GM12801 (cell line): ENCODE data around the gene TBC1D1.

Experiments
- CTCF ChIP-seq: IDR thresholded peaks from one replicate; pipeline ENCODE4 v1.5.1; 2011; ENCODE audit warnings: control low read depth; ENCODE audit not compliant: insufficient read length; ENCODE audit errors: extremely low read depth

TBC1D1 gene

GRCh38 chr4:37927434-37927833 is 36.5 kb downstream of the TBC1D1 start:
- TF ChIP-seq CTCF, result no peak

GRCh38 chr4:37928426-37929416 is 37.8 kb downstream of the TBC1D1 start:
- TF ChIP-seq CTCF, result no peak

DNA sequence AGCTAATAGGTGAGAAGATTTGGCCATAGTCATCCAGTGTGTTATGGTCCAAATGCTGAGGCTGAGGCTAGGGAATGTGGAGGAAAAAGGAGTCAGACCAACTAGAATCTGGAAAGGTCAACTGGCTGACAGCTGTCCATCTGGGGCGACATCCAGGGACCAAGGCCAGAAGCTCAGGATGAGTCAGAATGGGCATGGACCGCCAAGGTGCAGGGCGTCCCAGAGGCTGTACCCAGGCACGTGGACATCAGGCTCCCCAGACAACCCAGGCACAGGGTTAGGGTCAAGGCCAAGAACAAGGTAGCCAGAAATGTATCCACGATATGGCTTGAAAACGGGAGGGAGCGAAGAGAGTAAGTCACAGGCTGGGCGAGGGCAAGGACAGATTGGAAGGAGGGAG is 43.2 kb downstream of the TBC1D1 start:
- no peak for TF ChIP-seq CTCF

DNA sequence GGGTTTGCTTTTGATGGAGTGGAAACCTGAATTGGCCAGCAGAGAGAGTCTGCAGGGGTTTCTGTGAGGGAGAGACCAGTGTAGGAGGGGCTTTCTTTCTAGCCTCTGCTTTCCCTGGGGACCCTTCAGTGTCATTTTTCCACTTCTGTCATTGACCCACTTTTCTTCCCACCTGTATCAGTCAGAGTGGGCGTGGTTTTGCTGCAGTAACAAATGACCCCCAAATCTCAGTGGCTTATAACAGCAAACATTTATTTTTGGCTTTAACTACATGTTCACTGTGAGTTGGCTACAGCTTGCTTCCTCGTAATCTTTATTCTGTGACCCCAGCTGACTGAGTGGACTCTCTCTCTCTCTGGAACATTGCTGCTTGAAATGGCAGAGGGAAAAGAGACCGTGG is 43.7 kb downstream of the TBC1D1 start:
- TF ChIP-seq CTCF, result no peak

DNA sequence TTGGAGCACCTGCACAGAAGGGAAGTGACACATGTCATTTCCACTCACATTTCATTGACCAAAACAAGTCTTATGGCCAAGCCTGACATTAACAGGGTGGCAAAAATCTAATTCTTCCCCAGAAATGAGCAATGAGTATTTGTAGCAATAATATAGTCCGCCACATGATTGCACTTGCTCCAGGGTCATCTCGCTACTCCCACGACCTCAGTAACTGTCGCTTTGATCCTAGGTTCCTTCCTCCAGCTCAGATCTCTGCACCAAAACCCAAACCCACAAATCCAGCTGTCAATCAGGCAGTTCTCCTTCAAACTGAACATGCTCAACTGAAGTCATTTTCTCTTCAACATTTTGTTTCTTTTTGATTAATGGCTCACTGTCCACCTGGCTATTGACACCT is 44.1 kb downstream of the TBC1D1 start:
- no peak for TF ChIP-seq CTCF

GRCh38 chr4:37936889-37937498 is 46.1 kb downstream of the TBC1D1 start:
- no peak for TF ChIP-seq CTCF

DNA sequence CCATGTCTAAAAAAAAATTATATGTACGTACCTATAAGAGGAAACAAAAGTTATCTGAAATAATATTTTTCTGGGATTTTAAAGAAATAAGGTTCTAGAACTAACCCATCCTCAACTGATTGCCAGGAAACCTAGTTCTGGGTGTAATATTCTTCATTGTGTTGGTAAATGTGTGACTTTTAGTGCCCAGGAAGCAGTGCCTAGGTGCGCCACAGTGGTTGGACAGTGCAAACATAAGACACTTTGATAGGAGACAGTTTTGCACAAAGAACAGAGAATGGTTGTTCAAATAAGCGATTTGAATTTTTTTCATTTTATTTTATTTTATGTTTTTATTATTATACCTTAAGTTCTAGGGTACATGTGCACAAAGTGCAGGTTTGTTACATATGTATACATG is 47.3 kb downstream of the TBC1D1 start:
- no peak for TF ChIP-seq CTCF
